Measurements from ENCODE around the gene KIRREL3.

Gene KIRREL3

GRCh38 chr11:126478466-126478865 is 522.1 kb downstream of the KIRREL3 start:
- DNase-seq, result no peak

GRCh38 chr11:126477535-126478305 is 522.9 kb downstream of the KIRREL3 start:
- DNase-seq, result peak; percentile 7 to 15

DNA sequence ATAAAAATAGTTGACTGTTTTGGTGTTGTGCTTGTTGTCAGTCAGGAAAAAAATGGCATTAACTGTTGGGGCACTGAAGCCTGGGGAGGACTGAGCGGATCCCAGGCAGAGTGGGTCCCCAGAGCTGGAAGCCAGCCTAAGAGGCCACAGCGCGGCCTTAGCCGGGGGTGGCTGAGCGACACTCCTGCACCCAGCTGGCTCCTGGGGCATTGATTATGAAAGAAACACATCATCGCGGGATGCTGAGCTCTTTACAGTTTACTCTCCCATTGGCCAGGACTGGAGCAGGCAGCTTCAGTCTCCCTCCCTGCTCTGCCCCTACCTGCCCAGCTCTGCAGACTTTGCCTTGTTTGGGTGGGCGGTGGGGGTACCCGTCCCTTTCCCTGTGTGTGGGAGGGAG is 523.6 kb downstream of the KIRREL3 start:
- no peak for DNase-seq

DNA sequence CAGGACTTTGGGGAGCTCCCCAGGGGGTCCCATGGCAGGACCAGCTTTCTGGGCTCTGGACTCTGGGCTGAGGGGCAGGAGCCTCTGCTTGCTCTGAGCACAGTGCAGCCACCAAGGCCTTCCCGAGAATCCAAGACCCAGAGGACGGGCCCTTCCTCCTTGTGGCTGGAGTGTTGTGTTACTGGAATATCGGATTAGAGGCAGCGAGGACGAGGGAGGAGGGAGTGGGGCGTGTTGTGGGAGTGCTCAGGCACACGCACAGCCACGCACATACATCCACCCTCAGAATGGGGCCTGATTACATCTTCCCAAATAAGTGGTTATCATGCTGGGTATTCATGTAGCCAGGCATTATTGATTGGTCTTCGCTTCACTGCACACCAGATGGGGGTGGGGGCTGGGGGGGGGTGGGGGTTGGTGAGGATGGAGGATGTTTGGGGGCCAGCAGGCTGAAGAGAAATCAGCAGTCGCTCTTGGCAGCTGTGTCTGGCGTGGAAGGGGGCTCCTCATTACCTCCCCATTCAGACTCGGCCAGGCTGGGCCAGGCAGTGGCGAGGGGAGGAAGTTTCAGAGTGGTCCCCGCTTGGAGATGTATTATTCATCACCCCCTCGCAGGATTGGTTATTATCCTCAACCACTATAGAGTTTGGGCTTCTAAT is 524.2 kb downstream of the KIRREL3 start:
- DNase-seq, result no peak

GRCh38 chr11:126475014-126475991 is 525.3 kb downstream of the KIRREL3 start:
- DNase-seq, result no peak

DNA sequence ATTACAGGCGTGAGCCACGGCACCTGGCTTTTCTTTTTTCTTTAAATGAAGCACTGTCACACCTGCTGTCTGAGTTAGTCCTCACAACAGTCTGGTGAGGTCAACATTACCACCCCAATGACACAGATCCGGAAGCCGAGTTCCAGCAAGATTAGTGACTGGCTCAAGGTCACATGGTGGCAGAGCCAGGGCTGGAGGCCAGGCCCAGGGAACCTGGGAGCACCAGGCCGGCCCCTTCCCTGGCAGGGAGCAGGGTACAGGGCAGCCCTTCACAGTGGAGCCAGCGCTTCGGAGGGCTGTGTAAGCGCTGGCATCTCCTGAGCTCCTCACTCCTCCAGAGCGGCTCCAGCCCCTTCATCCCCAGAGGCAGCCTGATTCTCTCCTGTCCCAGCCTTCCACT is 526.4 kb downstream of the KIRREL3 start:
- no peak for DNase-seq

GRCh38 chr11:126473269-126473668 is 527.3 kb downstream of the KIRREL3 start:
- no peak for DNase-seq

GRCh38 chr11:126469311-126469710 is 531.3 kb downstream of the KIRREL3 start:
- no peak for DNase-seq

DNA sequence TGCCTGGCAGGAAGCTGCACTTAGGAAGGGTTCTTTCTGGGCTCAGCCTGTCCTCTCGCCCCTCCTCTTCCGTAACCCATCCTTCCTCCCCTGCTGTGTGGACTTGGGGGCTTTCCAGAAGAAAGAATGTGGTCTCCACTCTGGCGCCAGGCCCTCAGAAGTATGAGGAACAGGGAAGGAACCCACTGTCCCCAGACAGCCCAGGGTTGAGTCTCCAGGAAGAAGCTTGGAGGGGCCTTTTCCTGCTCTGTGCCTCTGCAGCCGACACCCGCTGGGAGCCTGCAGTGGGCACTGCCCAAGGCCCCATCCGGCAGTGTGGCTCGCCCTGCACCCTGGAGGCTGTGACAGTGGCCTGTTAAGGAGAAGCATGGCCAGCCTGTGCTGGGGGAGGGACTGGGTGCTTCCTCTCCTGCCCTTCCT is 532.5 kb downstream of the KIRREL3 start:
- DNase-seq, result no peak

DNA sequence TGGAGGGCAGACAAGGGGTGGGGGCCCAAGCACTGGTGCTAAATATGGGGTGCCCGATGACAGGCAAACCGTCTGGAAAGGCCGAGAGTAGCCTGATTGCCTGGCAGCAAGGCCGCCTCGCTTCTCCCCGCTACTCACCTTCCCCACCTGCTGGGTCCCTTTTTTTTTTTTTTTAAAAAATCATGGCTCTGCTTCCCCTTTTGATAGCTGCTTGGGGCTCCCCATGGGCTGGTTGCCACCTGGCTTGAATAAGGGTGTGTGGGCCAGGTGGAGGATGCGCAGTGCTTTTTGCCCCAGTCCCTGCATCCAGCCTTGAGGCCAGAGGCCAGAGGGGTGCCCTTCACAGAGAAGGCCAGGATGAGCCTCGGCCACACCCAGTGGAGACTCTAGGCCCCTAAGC is 533.1 kb downstream of the KIRREL3 start:
- DNase-seq, result no peak

- DNase-seq, result no peak
Observed at GRCh38 chr11:126467046-126467370, 533.6 kb downstream of the KIRREL3 start.

GRCh38 chr11:126466236-126467045 is 534.1 kb downstream of the KIRREL3 start:
- DNase-seq, result no peak

DNA sequence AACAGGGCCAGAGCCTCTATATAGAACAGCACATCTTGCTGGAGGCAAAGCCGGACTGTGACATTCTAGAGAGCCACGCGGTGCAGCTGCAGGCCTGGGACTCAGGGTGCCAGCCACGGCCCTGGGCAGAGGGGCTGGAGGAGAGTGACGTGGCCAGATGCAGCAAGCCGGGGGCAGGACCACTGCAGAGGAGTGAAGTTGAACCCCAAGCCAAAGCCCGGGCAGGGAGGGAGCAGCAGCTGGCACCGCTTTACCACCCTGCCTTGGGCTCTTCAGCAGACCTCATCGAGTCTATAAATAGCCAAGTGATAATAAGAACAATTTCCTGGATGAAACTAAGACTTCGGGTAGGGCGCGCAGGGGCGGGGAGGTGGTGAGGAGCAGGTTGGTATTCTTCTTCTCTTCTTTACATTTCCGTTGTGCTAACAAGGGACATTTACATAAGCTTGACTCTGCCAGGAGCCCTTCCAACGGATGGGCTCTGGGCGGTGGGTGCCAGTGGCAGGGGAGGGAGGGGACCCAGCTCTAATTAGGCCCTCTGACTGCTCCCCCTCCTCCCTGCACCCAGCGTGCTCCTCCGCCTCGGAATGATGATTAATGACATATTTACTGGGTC is 534.9 kb downstream of the KIRREL3 start:
- DNase-seq, result peak; percentile 15 to 27

DNA sequence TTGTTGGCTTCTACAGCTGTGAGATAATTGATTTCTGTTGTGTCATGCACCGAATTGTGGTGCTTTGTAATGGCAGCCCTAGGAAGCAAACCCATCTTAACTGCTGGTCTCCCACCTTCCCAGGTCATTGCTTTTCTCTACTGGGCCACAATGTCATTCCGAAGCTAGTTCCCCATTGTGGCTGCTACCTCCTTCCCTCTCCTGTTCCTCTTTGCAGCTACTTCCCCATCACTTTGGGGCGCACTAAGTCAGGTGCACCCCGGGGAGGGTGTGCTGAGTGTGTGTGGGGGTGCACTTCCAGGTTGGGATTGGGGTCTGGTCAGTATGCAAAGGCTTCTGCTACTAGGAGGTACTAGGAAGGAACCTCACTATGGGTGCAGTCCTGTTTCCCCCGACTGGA is 535.8 kb downstream of the KIRREL3 start:
- DNase-seq, result no peak

DNA sequence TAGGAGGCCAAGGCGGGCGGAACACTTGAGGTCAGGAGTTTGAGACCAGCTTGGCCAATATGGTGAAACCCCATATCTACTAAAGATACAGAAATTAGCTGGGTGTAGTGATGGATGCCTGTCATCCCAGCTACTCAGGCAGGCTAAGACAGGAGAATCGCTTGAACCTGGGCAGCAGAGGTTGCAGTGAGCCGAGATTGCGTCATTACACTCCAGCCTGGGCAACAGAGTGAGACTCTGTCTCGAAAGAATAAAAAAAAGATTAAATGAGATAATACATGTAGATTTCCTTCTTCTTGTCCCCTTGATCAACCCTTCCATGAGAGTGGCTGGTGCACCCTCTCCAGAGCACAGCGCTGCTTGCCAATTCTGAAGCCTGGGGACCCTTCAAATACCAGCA is 538.1 kb downstream of the KIRREL3 start:
- no peak for DNase-seq

DNA sequence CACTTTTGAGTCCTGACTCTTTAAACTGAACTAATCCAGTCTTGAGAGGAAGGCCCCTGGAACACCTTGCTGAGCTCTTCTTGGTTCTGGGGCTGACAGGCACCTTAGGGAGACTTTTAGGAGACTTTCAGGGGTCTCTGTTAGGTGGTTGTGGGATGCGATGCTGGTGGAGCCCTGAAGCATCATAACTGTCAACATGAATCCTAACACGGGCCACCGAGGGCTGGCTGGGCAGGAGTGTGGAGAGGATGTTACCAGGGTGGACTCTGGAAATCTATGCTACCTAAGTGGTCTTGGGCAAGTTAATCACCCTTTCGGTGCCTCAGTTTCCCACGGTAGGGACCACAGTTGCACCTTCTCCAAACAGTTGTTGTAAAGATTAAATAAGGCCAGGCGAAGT is 538.6 kb downstream of the KIRREL3 start:
- DNase-seq, result no peak

DNA sequence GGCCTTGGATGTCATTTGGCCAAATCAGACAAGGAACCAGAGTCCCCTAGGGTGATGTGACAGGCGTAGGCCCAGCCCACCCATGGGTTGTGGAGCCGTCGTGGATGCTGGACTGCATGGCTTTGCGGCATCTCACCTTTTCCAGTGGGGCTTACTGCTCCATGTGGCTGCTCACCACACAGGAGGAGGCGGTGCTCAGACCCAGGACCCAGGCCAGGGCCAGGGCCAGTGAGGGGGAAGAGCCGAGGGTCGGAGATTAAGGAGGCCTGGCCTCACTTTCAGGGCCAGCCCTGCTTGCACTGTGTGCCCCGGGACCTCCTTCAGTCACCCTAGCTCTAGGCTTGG is 539.5 kb downstream of the KIRREL3 start:
- DNase-seq, result no peak

- DNase-seq, result no peak
Observed at GRCh38 chr11:126460417-126461095, 540.0 kb downstream of the KIRREL3 start.

DNA sequence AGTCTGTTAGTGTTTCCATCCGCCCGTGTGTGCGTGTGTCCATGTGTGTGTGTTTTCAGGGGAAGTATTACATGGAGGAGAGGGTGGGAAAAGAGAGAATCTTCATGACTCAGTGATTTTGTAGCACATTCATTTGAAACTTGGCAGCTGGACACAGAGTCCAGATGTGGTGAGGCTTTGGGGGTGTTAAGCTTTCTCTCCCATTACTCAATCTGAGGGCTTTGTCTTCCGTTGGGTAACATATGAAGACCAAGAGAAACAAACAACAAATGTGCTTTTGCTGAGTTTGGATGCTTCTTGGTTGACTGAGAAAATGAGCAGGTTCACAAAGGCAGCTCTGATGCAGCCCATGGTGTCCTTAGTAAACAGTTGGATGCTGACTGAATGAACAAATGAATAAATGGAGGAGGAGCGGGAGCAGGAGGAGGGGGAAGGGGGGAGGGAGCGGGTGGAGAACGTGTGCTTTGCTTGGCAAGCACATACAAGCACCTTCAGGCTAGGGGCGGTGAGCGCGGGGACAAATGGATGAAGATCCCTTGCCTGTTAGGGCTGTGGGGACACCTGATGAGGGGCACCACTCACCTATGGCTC is 540.8 kb downstream of the KIRREL3 start:
- no peak for DNase-seq

DNA sequence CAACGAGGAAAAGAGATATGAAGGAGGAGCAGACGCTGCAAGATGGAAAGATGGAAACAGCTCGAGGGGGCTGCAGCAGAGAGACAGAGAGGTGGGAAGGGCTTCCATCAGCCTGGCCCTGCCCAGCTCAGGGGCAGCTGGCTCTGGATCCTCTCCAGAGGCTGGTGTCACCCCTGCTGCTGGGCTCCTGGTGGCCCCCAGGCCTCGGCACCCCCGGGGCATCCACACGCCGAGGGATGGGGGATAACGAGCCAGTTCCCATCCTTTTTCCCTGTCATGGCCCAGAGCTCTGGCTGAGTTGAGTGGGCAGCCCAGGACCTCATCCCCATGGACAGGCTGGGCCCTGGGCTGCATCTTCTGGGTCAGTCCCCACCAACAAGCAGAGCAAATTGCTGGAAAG is 542.8 kb downstream of the KIRREL3 start:
- DNase-seq, result no peak
